Renal pelvis (tissue), 12 donors: Measurements from ENCODE around the gene BRPF1. TPM values are rescaled to one million over a fixed set of nuclear protein-coding genes. Genes with fewer than 3 reads are reported as not detected.

Source experiments
- DNase-seq: peaks from one replicate; pipeline ENCODE4 v3.0.0-alpha.2; 2013
- long read RNA-seq, 16 experiments: transcript quantifications; one replicate each; lab custom pipeline, GENCODE V29; 2026
- polyA plus RNA-seq, 3 donors: library from polyadenylated mRNA; unstranded; fragments of 120-200 nt; gene quantifications; one replicate each; pipeline ENCODE4 v1.2.1, GENCODE V29; 2013; ENCODE audit not compliant: insufficient read length in 3 of 3

BRPF1 gene
- 10 to 100 TPM; 20.9 to 24.6 (median 21.3) TPM for polyA plus RNA-seq
- long read RNA-seq, donor 1, full-length matches to known transcripts, result 1 of 6 reads
- long read RNA-seq, donor 1, partial matches to known transcripts, result 5 of 6 reads
- long read RNA-seq, donor 1, other reads (novel, unspliced or antisense), result 0 of 6 reads
- long read RNA-seq, donor 2, partial matches to known transcripts, result 9 of 9 reads
- long read RNA-seq, donor 2, other reads (novel, unspliced or antisense), result 0 of 9 reads
- long read RNA-seq, donor 3, full-length matches to known transcripts, result 2 of 2 reads
- long read RNA-seq, donor 3, partial matches to known transcripts, result 0 of 2 reads
- long read RNA-seq, donor 3, other reads (novel, unspliced or antisense), result 0 of 2 reads
- long read RNA-seq, donor 4, full-length matches to known transcripts, result 2 of 8 reads
- long read RNA-seq, donor 4, partial matches to known transcripts, result 6 of 8 reads
- long read RNA-seq, donor 4, other reads (novel, unspliced or antisense), result 0 of 8 reads
- long read RNA-seq, donor 5, partial matches to known transcripts, result 14 of 14 reads
- long read RNA-seq, donor 5, other reads (novel, unspliced or antisense), result 0 of 14 reads
- long read RNA-seq, donor 6, partial matches to known transcripts, result 15 of 15 reads
- long read RNA-seq, donor 6, other reads (novel, unspliced or antisense), result 0 of 15 reads
- long read RNA-seq, donor 7, full-length matches to known transcripts, result 2 of 16 reads
- long read RNA-seq, donor 7, partial matches to known transcripts, result 14 of 16 reads
- long read RNA-seq, donor 7, other reads (novel, unspliced or antisense), result 0 of 16 reads
- long read RNA-seq, donor 8, full-length matches to known transcripts, result 1 of 1 reads
- long read RNA-seq, donor 8, partial matches to known transcripts, result 0 of 1 reads
- long read RNA-seq, donor 8, other reads (novel, unspliced or antisense), result 0 of 1 reads
- long read RNA-seq, donor 9, full-length matches to known transcripts, result 2 of 16 reads
- long read RNA-seq, donor 9, partial matches to known transcripts, result 14 of 16 reads
- long read RNA-seq, donor 9, other reads (novel, unspliced or antisense), result 0 of 16 reads
- long read RNA-seq, donor 10, full-length matches to known transcripts, result 1 of 16 reads
- long read RNA-seq, donor 10, partial matches to known transcripts, result 15 of 16 reads
- long read RNA-seq, donor 10, other reads (novel, unspliced or antisense), result 0 of 16 reads
- long read RNA-seq, donor 11, result 0 reads
- long read RNA-seq, donor 12, full-length matches to known transcripts, result 1 of 20 reads
- long read RNA-seq, donor 12, partial matches to known transcripts, result 19 of 20 reads
- long read RNA-seq, donor 12, other reads (novel, unspliced or antisense), result 0 of 20 reads
- long read RNA-seq, donor 13, partial matches to known transcripts, result 5 of 5 reads
- long read RNA-seq, donor 13, other reads (novel, unspliced or antisense), result 0 of 5 reads
- long read RNA-seq, donor 14, result 0 reads
- long read RNA-seq, donor 15, full-length matches to known transcripts, result 1 of 21 reads
- long read RNA-seq, donor 15, partial matches to known transcripts, result 20 of 21 reads
- long read RNA-seq, donor 15, other reads (novel, unspliced or antisense), result 0 of 21 reads
- long read RNA-seq, donor 16, full-length matches to known transcripts, result 1 of 12 reads
- long read RNA-seq, donor 16, partial matches to known transcripts, result 11 of 12 reads
- long read RNA-seq, donor 16, other reads (novel, unspliced or antisense), result 0 of 12 reads

- DNase-seq, result peak; percentile 99
Observed at GRCh38 chr3:9731206-9732079, at the start of gene BRPF1. TSS of gene BRPF1 (plus strand) at chr3:9731735. CDS start at chr3:9734141, 2,406 bp downstream.

GRCh38 chr3:9682096-9682495 lies 49.4 kb upstream of the BRPF1 start:
- no peak for DNase-seq

GRCh38 chr3:9683426-9683825 lies 48.1 kb upstream of the BRPF1 start:
- no peak for DNase-seq

- no peak for DNase-seq
Observed at GRCh38 chr3:9685216-9686049, 46.1 kb upstream of the BRPF1 start.

GRCh38 chr3:9686050-9686550 lies 45.4 kb upstream of the BRPF1 start:
- DNase-seq, result no peak

- no peak for DNase-seq
Observed at GRCh38 chr3:9686703-9687102, 44.8 kb upstream of the BRPF1 start.

- DNase-seq, result no peak
Observed at GRCh38 chr3:9687514-9687913, 44.0 kb upstream of the BRPF1 start.

GRCh38 chr3:9688961-9689360 lies 42.6 kb upstream of the BRPF1 start:
- no peak for DNase-seq

- no peak for DNase-seq
Observed at GRCh38 chr3:9689757-9690156, 41.8 kb upstream of the BRPF1 start.

GRCh38 chr3:9690451-9691450 lies 40.8 kb upstream of the BRPF1 start:
- DNase-seq, result no peak

- no peak for DNase-seq
Observed at GRCh38 chr3:9691636-9692035, 39.9 kb upstream of the BRPF1 start.

- no peak for DNase-seq
Observed at GRCh38 chr3:9692416-9692815, 39.1 kb upstream of the BRPF1 start.

GRCh38 chr3:9695345-9695744 lies 36.2 kb upstream of the BRPF1 start:
- no peak for DNase-seq

GRCh38 chr3:9695746-9696145 lies 35.8 kb upstream of the BRPF1 start:
- DNase-seq, result no peak

GRCh38 chr3:9696480-9697220 lies 34.9 kb upstream of the BRPF1 start:
- no peak for DNase-seq

- DNase-seq, result no peak
Observed at GRCh38 chr3:9697892-9698291, 33.6 kb upstream of the BRPF1 start.

GRCh38 chr3:9698293-9698692 lies 33.2 kb upstream of the BRPF1 start:
- DNase-seq, result no peak
